Hepatocyte (in vitro differentiated cells): ENCODE data around the gene FGF9. TPM values are rescaled to one million over a fixed set of nuclear protein-coding genes. Genes with fewer than 3 reads are reported as not detected.

ENCODE experiments used
- DNase-seq: peaks from one replicate; pipeline ENCODE4 v3.0.0-alpha.2; 2016; ENCODE audit warnings: low spot score
- H2AFZ ChIP-seq: fragments of 200-600 bp; sonication (generic); 2 replicates; pipeline ENCODE4 v1.6.0; 2016; ENCODE audit warnings: antibody characterized with exemption, mild to moderate bottlenecking
- H3K27ac ChIP-seq: fragments of 200-600 bp; sonication (generic); 2 replicates; pipeline ENCODE4 v1.5.1; 2016; ENCODE audit warnings: mild to moderate bottlenecking
- H3K27me3 ChIP-seq: fragments of 200-600 bp; sonication (generic); 2 replicates; pipeline ENCODE4 v1.6.1; 2016
- H3K36me3 ChIP-seq: fragments of 200-600 bp; sonication (generic); replicated peaks from 2 replicates; pipeline ENCODE4 v1.5.1; 2016; ENCODE audit warnings: low read depth; ENCODE audit not compliant: insufficient read depth
- H3K4me1 ChIP-seq: fragments of 200-600 bp; sonication (generic); 2 replicates; pipeline ENCODE4 v1.5.1; 2016; ENCODE audit warnings: mild to moderate bottlenecking, moderate library complexity; ENCODE audit not compliant: insufficient read depth
- H3K4me2 ChIP-seq: fragments of 200-600 bp; sonication (generic); 2 replicates; pipeline ENCODE4 v1.6.0; 2016
- H3K4me3 ChIP-seq: fragments of 200-600 bp; sonication (generic); 2 replicates; pipeline ENCODE4 v1.5.1; 2016; ENCODE audit warnings: mild to moderate bottlenecking
- H3K79me2 ChIP-seq: fragments of 200-600 bp; sonication (generic); 2 replicates; pipeline ENCODE4 v1.6.0; 2017; ENCODE audit warnings: mild to moderate bottlenecking
- H3K9me2 ChIP-seq: fragments of 200-600 bp; sonication (generic); replicated peaks from 2 replicates; pipeline ENCODE4 v1.6.0; 2017; ENCODE audit warnings: mild to moderate bottlenecking; ENCODE audit not compliant: insufficient read depth
- H3K9me3 ChIP-seq: fragments of 200-600 bp; sonication (generic); 2 replicates; pipeline ENCODE4 v1.5.1; 2016; ENCODE audit warnings: low read depth, mild to moderate bottlenecking
- H4K20me1 ChIP-seq: fragments of 200-600 bp; sonication (generic); 2 replicates; pipeline ENCODE4 v1.6.0; 2016; ENCODE audit warnings: mild to moderate bottlenecking; ENCODE audit not compliant: insufficient read depth, poor library complexity, severe bottlenecking
- CTCF ChIP-seq: fragments of 200-600 bp; sonication (generic); IDR thresholded peaks from 2 replicates; pipeline ENCODE4 v1.5.1; 2016; ENCODE audit warnings: antibody characterized with exemption, mild to moderate bottlenecking; ENCODE audit not compliant: poor library complexity
- EZH2 ChIP-seq: fragments of 200-600 bp; sonication (generic); IDR thresholded peaks from 2 replicates; pipeline ENCODE4 v1.6.1; 2016; ENCODE audit warnings: antibody characterized with exemption, mild to moderate bottlenecking, borderline replicate concordance
- EZH2phosphoT487 ChIP-seq: fragments of 200-600 bp; sonication (generic); IDR thresholded peaks from one replicate; pipeline ENCODE4 v1.6.1; 2018; ENCODE audit warnings: antibody characterized with exemption, mild to moderate bottlenecking, low read depth, moderate library complexity; ENCODE audit not compliant: unreplicated experiment, severe bottlenecking
- WGBS: methylation state at CpG from one replicate; pipeline ENCODE4 v1.1.6; 2016; ENCODE audit warnings: low lambda C conversion rate; ENCODE audit errors: missing lambda C conversion rate; 5-methylcytosine and 5-hydroxymethylcytosine counted together
- polyA plus RNA-seq: library from polyadenylated mRNA; unstranded; fragments of >200 nt; fragmentation: Nextera tagmentation; extraction: Ambion mirVana; gene quantifications from 2 replicates; pipeline ENCODE4 v1.2.1, GENCODE V29; 2016
- total RNA-seq: library from RNA; depleted of rRNA; stranded (reverse); fragments of >200 nt; gene quantifications from 2 replicates; pipeline ENCODE4 v1.2.3, GENCODE V29; 2014

FGF9 gene
- total and polyA plus RNA-seq, 2 experiments from 2014 or later: 1.6 to 2.0 TPM

- H3K9me3 ChIP-seq: no peaks in the 10 kb centered on the region
- H3K27ac ChIP-seq: no peak overlapping the region
- H3K4me3 ChIP-seq: no peak overlapping the region
- H3K4me1 ChIP-seq: no peaks in the 10 kb centered on the region
- no peak for DNase-seq
- H3K36me3 ChIP-seq: no peaks in the 10 kb centered on the region
- TF ChIP-seq EZH2phosphoT487: no peak
- no peak for TF ChIP-seq CTCF
- no peak for TF ChIP-seq EZH2
- no peak overlapping the region for H3K4me2 ChIP-seq
- no peak overlapping the region for H2AFZ ChIP-seq
- H3K9me2 ChIP-seq: no peaks in the 10 kb centered on the region
- 100% methylated on average over 2 of the region's 2 CpGs for WGBS
- H3K27me3 ChIP-seq: no peaks in the 10 kb centered on the region
- H3K79me2 ChIP-seq: no peaks in the 10 kb centered on the region
- no peaks in the 10 kb centered on the region for H4K20me1 ChIP-seq
These were observed 39.3 kb downstream of the FGF9 start for GRCh38 chr13:21710163-21710562.

- no peak for DNase-seq
- no peaks in the 10 kb centered on the region for H3K79me2 ChIP-seq
- no peak overlapping the region for H3K27ac ChIP-seq
- H3K9me2 ChIP-seq: no peaks in the 10 kb centered on the region
- H3K27me3 ChIP-seq: no peaks in the 10 kb centered on the region
- H3K36me3 ChIP-seq: no peaks in the 10 kb centered on the region
- H3K4me1 ChIP-seq: no peaks in the 10 kb centered on the region
- H3K9me3 ChIP-seq: no peaks in the 10 kb centered on the region
- no peaks in the 10 kb centered on the region for H4K20me1 ChIP-seq
- no peak overlapping the region for H3K4me3 ChIP-seq
- H3K4me2 ChIP-seq: no peak overlapping the region
- 53% methylated on average over 4 of the region's 4 CpGs for WGBS
- H2AFZ ChIP-seq: no peak overlapping the region
- TF ChIP-seq CTCF: no peak
- TF ChIP-seq EZH2: no peak
- TF ChIP-seq EZH2phosphoT487: no peak
These were observed 46.9 kb downstream of the FGF9 start for GRCh38 chr13:21717817-21718216.

- Histone ChIP-seq H3K4me1 (no peaks in the 10 kb centered on the region), H4K20me1 (no peaks in the 10 kb centered on the region), H3K27me3 (no peaks in the 10 kb centered on the region), H3K27ac (no peak overlapping the region), H3K36me3 (no peaks in the 10 kb centered on the region), H3K9me3 (no peaks in the 10 kb centered on the region), H3K79me2 (no peaks in the 10 kb centered on the region), H2AFZ (no peak overlapping the region), H3K4me3 (no peak overlapping the region), H3K4me2 (no peak overlapping the region), H3K9me2 (no peaks in the 10 kb centered on the region)
- no peak for DNase-seq
- 67% methylated on average over 7 of the region's 7 CpGs for WGBS
- TF ChIP-seq CTCF (no peak), EZH2phosphoT487 (no peak), EZH2 (no peak)
These were observed 48.6 kb downstream of the FGF9 start for GRCh38 chr13:21719463-21719862.

- WGBS: 68% methylated on average over 17 of the region's 17 CpGs
- H3K4me3 ChIP-seq: no peak overlapping the region
- TF ChIP-seq CTCF (no peak), EZH2 (no peak), EZH2phosphoT487 (no peak)
- H4K20me1 ChIP-seq: no peaks in the 10 kb centered on the region
- peak; percentile 25 for DNase-seq
- H3K9me3 ChIP-seq: no peaks in the 10 kb centered on the region
- H2AFZ ChIP-seq: no peak overlapping the region
- H3K4me1 ChIP-seq: no peaks in the 10 kb centered on the region
- H3K9me2 ChIP-seq: no peaks in the 10 kb centered on the region
- no peak overlapping the region for H3K4me2 ChIP-seq
- peak overlapping the region; percentile 6 for H3K27ac ChIP-seq
- no peaks in the 10 kb centered on the region for H3K27me3 ChIP-seq
- H3K36me3 ChIP-seq: no peaks in the 10 kb centered on the region
- H3K79me2 ChIP-seq: no peaks in the 10 kb centered on the region
These were observed 53.1 kb downstream of the FGF9 start for GRCh38 chr13:21723807-21724505.
